HFF-Myc (cell line): Measurements from ENCODE around the gene PLB1.

Source experiments
- DNase-seq: peaks from one replicate; pipeline ENCODE4 v3.0.0-alpha.2; 2011; ENCODE audit warnings: low read depth; ENCODE audit errors: extremely low read depth
- H3K4me3 ChIP-seq: replicated peaks from 2 replicates; pipeline ENCODE4 v1.5.1; 2011; ENCODE audit warnings: low read depth, mild to moderate bottlenecking, control low read depth, low read length
- CTCF ChIP-seq: IDR thresholded peaks from 2 replicates; pipeline ENCODE4 v1.5.1; 2012; ENCODE audit warnings: mild to moderate bottlenecking, low read depth, low read length, control low read depth; ENCODE audit errors: missing control alignments

Gene PLB1

GRCh38 chr2:28603821-28604220 is 108.0 kb downstream of the PLB1 start:
- DNase-seq: no peak
- no peak for TF ChIP-seq CTCF
- no peak overlapping the region for H3K4me3 ChIP-seq

- no peak for TF ChIP-seq CTCF
- H3K4me3 ChIP-seq: no peak overlapping the region
- DNase-seq: no peak
These were observed 108.5 kb downstream of the PLB1 start for GRCh38 chr2:28604284-28604843.

- DNase-seq: no peak
- TF ChIP-seq CTCF: peak; percentile 16
- H3K4me3 ChIP-seq: no peak overlapping the region
These were observed 111.2 kb downstream of the PLB1 start for GRCh38 chr2:28606986-28607441.

- H3K4me3 ChIP-seq: no peak overlapping the region
- DNase-seq: no peak
- TF ChIP-seq CTCF: no peak
These were observed 112.1 kb downstream of the PLB1 start for GRCh38 chr2:28607730-28608499.

GRCh38 chr2:28608500-28609424 is 112.9 kb downstream of the PLB1 start:
- no peak for DNase-seq
- TF ChIP-seq CTCF: no peak
- H3K4me3 ChIP-seq: no peak overlapping the region

- DNase-seq: peak; percentile 90
- no peak overlapping the region for H3K4me3 ChIP-seq
- no peak for TF ChIP-seq CTCF
These were observed 114.8 kb downstream of the PLB1 start for GRCh38 chr2:28610583-28611201.
